ENCODE data around the gene AMPD2. TPM values are rescaled to one million over a fixed set of nuclear protein-coding genes. Genes with fewer than 3 reads are reported as not detected.

The AMPD2 gene
- total RNA-seq, 2 experiments from 2014 or later, result 73.5 to 99.5 TPM

- Mint-ChIP-seq H3K27ac (no peak overlapping the region), H3K4me1 (peaks cover 2% of the 10 kb centered on the region), H3K36me3 (ENCODE audit: low read depth) (peaks cover 11% of the 10 kb centered on the region), H3K27me3 (no peaks in the 10 kb centered on the region), H3K4me3 (no peak overlapping the region), H3K9me3 (ENCODE audit: low read depth) (no peaks in the 10 kb centered on the region)
- ChIA-PET POLR2A (interaction anchor here (0.7 kb wide), 1 partner anchor 431 kb away, joined by 3 read pairs; no protein-coding TSS in a partner anchor), CTCF (interaction anchor here (0.8 to 1.1 kb wide), 2 partner anchors 18 to 50 kb away, joined by 3 to 4 read pairs; no protein-coding TSS in a partner anchor)
- ATAC-seq (no peak), DNase-seq (no peak)
- intact Hi-C loops (cut with DNase I, micrococcal nuclease), result loop anchor here (5.0 kb wide), 1 partner anchor 33 kb away; no protein-coding TSS in a partner anchor
Measured at GRCh38 chr1:109595531-109595930, 24.1 kb upstream of the AMPD2 start.

GRCh38 chr1:109598156-109598555 lies 21.5 kb upstream of the AMPD2 start:
- CTCF ChIA-PET, result interaction anchor here (0.6 to 4.0 kb wide), 3 partner anchors 32 to 290 kb away, joined by 3 to 18 read pairs (median 8); no protein-coding TSS in a partner anchor
- intact Hi-C loops (cut with DNase I, micrococcal nuclease), result loop anchor here (5.0 kb wide), 1 partner anchor 36 kb away; no protein-coding TSS in a partner anchor
- POLR2A ChIA-PET, result no interaction called here
- H3K27ac Mint-ChIP-seq, result no peak overlapping the region
- H3K4me1 Mint-ChIP-seq, result peaks cover 16% of the 10 kb centered on the region
- no peak for ATAC-seq
- H3K4me3 Mint-ChIP-seq, result no peak overlapping the region
- DNase-seq, result no peak
- peaks cover 10% of the 10 kb centered on the region for H3K36me3 Mint-ChIP-seq (ENCODE audit: low read depth)
- H3K9me3 Mint-ChIP-seq (ENCODE audit: low read depth), result no peaks in the 10 kb centered on the region
- no peaks in the 10 kb centered on the region for H3K27me3 Mint-ChIP-seq

GRCh38 chr1:109598655-109599054 lies 21.0 kb upstream of the AMPD2 start:
- no peak for ATAC-seq
- Mint-ChIP-seq H3K4me3 (no peak overlapping the region), H3K27me3 (no peaks in the 10 kb centered on the region), H3K27ac (no peak overlapping the region), H3K9me3 (ENCODE audit: low read depth) (no peaks in the 10 kb centered on the region), H3K36me3 (ENCODE audit: low read depth) (peaks cover 7% of the 10 kb centered on the region), H3K4me1 (peaks cover 21% of the 10 kb centered on the region)
- CTCF ChIA-PET, result interaction anchor here (0.6 to 4.0 kb wide), 3 partner anchors 32 to 291 kb away, joined by 3 to 18 read pairs (median 8); no protein-coding TSS in a partner anchor
- POLR2A ChIA-PET, result no interaction called here
- intact Hi-C loops (cut with DNase I, micrococcal nuclease), result loop anchor here (5.0 kb wide), 1 partner anchor 36 kb away; no protein-coding TSS in a partner anchor
- no peak for DNase-seq

- Mint-ChIP-seq H3K27ac (no peak overlapping the region), H3K9me3 (ENCODE audit: low read depth) (no peaks in the 10 kb centered on the region), H3K36me3 (ENCODE audit: low read depth) (peaks cover 2% of the 10 kb centered on the region), H3K4me1 (peaks cover 20% of the 10 kb centered on the region), H3K27me3 (no peaks in the 10 kb centered on the region), H3K4me3 (no peak overlapping the region)
- POLR2A ChIA-PET, result no interaction called here
- ATAC-seq, result no peak
- CTCF ChIA-PET, result no interaction called here
- intact Hi-C loops (cut with DNase I, micrococcal nuclease), result no loop called here
- DNase-seq, result no peak
Measured at GRCh38 chr1:109603229-109603628, 16.4 kb upstream of the AMPD2 start.

GRCh38 chr1:109605381-109605780 lies 14.3 kb upstream of the AMPD2 start:
- intact Hi-C loops (cut with DNase I, micrococcal nuclease), result no loop called here
- Mint-ChIP-seq H3K27ac (no peak overlapping the region), H3K27me3 (no peaks in the 10 kb centered on the region), H3K4me1 (peaks cover 20% of the 10 kb centered on the region), H3K4me3 (no peak overlapping the region), H3K36me3 (ENCODE audit: low read depth) (peaks cover under 1% of the 10 kb centered on the region), H3K9me3 (ENCODE audit: low read depth) (no peaks in the 10 kb centered on the region)
- DNase-seq (no peak), ATAC-seq (no peak)
- CTCF ChIA-PET, result interaction anchor here (0.7 to 2.0 kb wide), 6 partner anchors 11 to 64 kb away, joined by 3 to 8 read pairs (median 3); no protein-coding TSS in a partner anchor
- POLR2A ChIA-PET, result no interaction called here

GRCh38 chr1:109609881-109610280 lies 9.8 kb upstream of the AMPD2 start:
- Mint-ChIP-seq H3K27me3 (no peaks in the 10 kb centered on the region), H3K4me1 (no peaks in the 10 kb centered on the region), H3K9me3 (ENCODE audit: low read depth) (no peaks in the 10 kb centered on the region), H3K36me3 (ENCODE audit: low read depth) (no peaks in the 10 kb centered on the region), H3K27ac (no peak overlapping the region), H3K4me3 (no peak overlapping the region)
- ATAC-seq (no peak), DNase-seq (no peak)
- ChIA-PET POLR2A (no interaction called here), CTCF (interaction anchor here (1.8 kb wide), 1 partner anchor 50 kb away, joined by 5 read pairs; no protein-coding TSS in a partner anchor)
- intact Hi-C loops (cut with DNase I, micrococcal nuclease), result no loop called here

GRCh38 chr1:109610609-109611307 lies 8.9 kb upstream of the AMPD2 start:
- POLR2A ChIA-PET, result no interaction called here

GRCh38 chr1:109611308-109611990 lies 8.2 kb upstream of the AMPD2 start:
- POLR2A ChIA-PET, result no interaction called here
- no peaks in the 10 kb centered on the region for H3K9me3 Mint-ChIP-seq (ENCODE audit: low read depth)
- intact Hi-C loops (cut with DNase I, micrococcal nuclease), result no loop called here
- no peak overlapping the region for H3K4me3 Mint-ChIP-seq
- no peaks in the 10 kb centered on the region for H3K36me3 Mint-ChIP-seq (ENCODE audit: low read depth)
- CTCF ChIA-PET, result interaction anchor here (0.6 to 2.0 kb wide), 5 partner anchors 9 to 328 kb away, joined by 3 to 7 read pairs (median 3); partner anchors contain the start of gene PSRC1
- H3K27ac Mint-ChIP-seq, result no peak overlapping the region
- ATAC-seq (no peak), DNase-seq (no peak)
- H3K27me3 Mint-ChIP-seq, result no peaks in the 10 kb centered on the region
- H3K4me1 Mint-ChIP-seq, result peaks cover 9% of the 10 kb centered on the region

More at GRCh38 chr1:109610609-109611307, 8.9 kb upstream of the AMPD2 start:
- CTCF ChIA-PET, result interaction anchor here (1.4 to 2.0 kb wide), 2 partner anchors 10 to 30 kb away, joined by 4 to 7 read pairs; no protein-coding TSS in a partner anchor
- Mint-ChIP-seq H3K9me3 (ENCODE audit: low read depth) (no peaks in the 10 kb centered on the region), H3K4me1 (peaks cover 2% of the 10 kb centered on the region), H3K36me3 (ENCODE audit: low read depth) (no peaks in the 10 kb centered on the region), H3K4me3 (no peak overlapping the region), H3K27ac (no peak overlapping the region), H3K27me3 (no peaks in the 10 kb centered on the region)
- ATAC-seq (no peak), DNase-seq (no peak)
- intact Hi-C loops (cut with DNase I, micrococcal nuclease), result no loop called here

- intact Hi-C loops (cut with DNase I, micrococcal nuclease), result no loop called here
- Mint-ChIP-seq H3K27ac (no peak overlapping the region), H3K4me1 (peaks cover 24% of the 10 kb centered on the region), H3K36me3 (ENCODE audit: low read depth) (no peaks in the 10 kb centered on the region), H3K4me3 (no peak overlapping the region), H3K27me3 (no peaks in the 10 kb centered on the region), H3K9me3 (ENCODE audit: low read depth) (no peaks in the 10 kb centered on the region)
- DNase-seq, result no peak
- ChIA-PET POLR2A (no interaction called here), CTCF (interaction anchor here (0.6 to 1.4 kb wide), 9 partner anchors 13 to 312 kb away, joined by 3 to 4 read pairs (median 3); partner anchors contain the start of gene CYB561D1)
- ATAC-seq, result no peak
Measured at GRCh38 chr1:109613361-109614147, 6.1 kb upstream of the AMPD2 start.

GRCh38 chr1:109615879-109616278 lies 3.8 kb upstream of the AMPD2 start:
- H3K27ac Mint-ChIP-seq, result no peak overlapping the region
- intact Hi-C loops (cut with DNase I, micrococcal nuclease), result no loop called here

GRCh38 chr1:109616391-109616790 lies 3.2 kb upstream of the AMPD2 start:
- ATAC-seq, result no peak
- Mint-ChIP-seq H3K36me3 (ENCODE audit: low read depth) (no peaks in the 10 kb centered on the region), H3K4me3 (no peak overlapping the region), H3K27ac (peak overlapping the region; percentile 35), H3K9me3 (ENCODE audit: low read depth) (no peaks in the 10 kb centered on the region), H3K4me1 (peaks cover 32% of the 10 kb centered on the region), H3K27me3 (no peaks in the 10 kb centered on the region)
- DNase-seq, result no peak
- POLR2A ChIA-PET, result interaction anchor here (0.6 to 1.4 kb wide), 2 partner anchors 26 to 68 kb away, joined by 3 to 7 read pairs; partner anchors contain the start of gene GNAI3
- CTCF ChIA-PET, result interaction anchor here (0.6 to 1.5 kb wide), 7 partner anchors 11 to 268 kb away, joined by 3 to 6 read pairs (median 4); partner anchors contain the start of gene GNAI3
- intact Hi-C loops (cut with DNase I, micrococcal nuclease), result no loop called here

More at GRCh38 chr1:109615879-109616278, 3.8 kb upstream of the AMPD2 start:
- no peak overlapping the region for H3K4me3 Mint-ChIP-seq
- CTCF ChIA-PET, result interaction anchor here (0.9 to 1.5 kb wide), 5 partner anchors 14 to 84 kb away, joined by 3 to 6 read pairs (median 4); partner anchors contain the start of gene GNAI3
- H3K36me3 Mint-ChIP-seq (ENCODE audit: low read depth), result no peaks in the 10 kb centered on the region
- DNase-seq (no peak), ATAC-seq (no peak)
- POLR2A ChIA-PET, result no interaction called here
- no peaks in the 10 kb centered on the region for H3K27me3 Mint-ChIP-seq
- H3K4me1 Mint-ChIP-seq, result peaks cover 32% of the 10 kb centered on the region
- H3K9me3 Mint-ChIP-seq (ENCODE audit: low read depth), result no peaks in the 10 kb centered on the region

Data from activated CD4-positive, alpha-beta T cell treated with anti-CD3 and anti-CD28 coated beads for 36 hours (primary cell).